Fibroblast of lung (primary cell): ENCODE data around the gene CDH24.

Experiments
- EZH2 ChIP-seq: IDR thresholded peaks from 2 replicates; pipeline ENCODE4 v1.5.1; 2012; ENCODE audit warnings: low read length, control low read depth, mild to moderate bottlenecking; ENCODE audit errors: missing control alignments
- TF ChIP-seq, protein P1 (sequence below), 2 donors: IDR thresholded peaks in 1 of 2; conservative IDR thresholded peaks in 1 of 2; 1 replicate in 1 of 2; 2 replicates in 1 of 2; pipeline ENCODE4 v1.5.1; 2011 to 2012; ENCODE audit warnings: low read length in 2 of 2, control low read depth in 1 of 2, inconsistent platforms in 1 of 2, low read depth in 1 of 2, mild to moderate bottlenecking in 1 of 2

DNA sequence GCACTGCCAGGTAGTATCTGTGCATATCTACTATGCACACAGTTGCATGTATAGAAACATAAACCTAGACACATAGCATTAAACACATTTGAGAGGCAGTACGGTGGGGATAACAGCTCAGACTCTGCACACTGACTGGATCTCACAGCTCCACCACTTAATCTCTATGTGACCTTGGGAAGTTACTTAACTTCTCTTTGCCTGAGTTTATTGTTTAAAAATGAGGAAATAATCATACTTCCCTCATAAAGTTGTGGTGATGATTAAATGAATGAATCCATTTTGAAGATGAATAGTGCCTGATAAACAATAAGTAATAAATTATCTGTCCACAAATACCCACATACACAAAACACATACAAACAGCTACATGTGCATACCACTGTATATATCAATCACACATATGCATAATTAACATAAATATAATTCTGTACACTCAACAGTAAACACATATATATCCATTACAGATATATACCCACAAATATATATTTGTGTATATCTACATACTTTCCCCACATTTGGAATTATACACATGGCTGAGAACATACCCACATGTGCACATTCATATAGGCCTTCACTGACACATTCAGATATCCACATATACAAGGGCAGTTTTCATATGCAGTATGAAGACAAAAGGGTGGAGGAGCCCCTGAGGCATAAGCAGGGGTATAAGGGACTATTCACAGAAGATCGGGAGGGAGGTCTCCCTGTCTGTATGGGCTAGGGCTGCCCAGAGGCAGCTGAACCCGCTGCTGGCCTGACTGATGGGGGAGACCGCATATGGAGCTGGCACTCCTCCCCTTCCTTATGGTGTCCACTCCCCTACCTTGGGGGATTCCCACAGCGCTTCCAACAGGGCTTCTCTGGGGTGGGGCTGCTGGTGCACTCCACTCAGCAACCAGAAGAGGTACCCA, 5.9 kb downstream of the CDH24 start:
- TF ChIP-seq, protein P1, sequence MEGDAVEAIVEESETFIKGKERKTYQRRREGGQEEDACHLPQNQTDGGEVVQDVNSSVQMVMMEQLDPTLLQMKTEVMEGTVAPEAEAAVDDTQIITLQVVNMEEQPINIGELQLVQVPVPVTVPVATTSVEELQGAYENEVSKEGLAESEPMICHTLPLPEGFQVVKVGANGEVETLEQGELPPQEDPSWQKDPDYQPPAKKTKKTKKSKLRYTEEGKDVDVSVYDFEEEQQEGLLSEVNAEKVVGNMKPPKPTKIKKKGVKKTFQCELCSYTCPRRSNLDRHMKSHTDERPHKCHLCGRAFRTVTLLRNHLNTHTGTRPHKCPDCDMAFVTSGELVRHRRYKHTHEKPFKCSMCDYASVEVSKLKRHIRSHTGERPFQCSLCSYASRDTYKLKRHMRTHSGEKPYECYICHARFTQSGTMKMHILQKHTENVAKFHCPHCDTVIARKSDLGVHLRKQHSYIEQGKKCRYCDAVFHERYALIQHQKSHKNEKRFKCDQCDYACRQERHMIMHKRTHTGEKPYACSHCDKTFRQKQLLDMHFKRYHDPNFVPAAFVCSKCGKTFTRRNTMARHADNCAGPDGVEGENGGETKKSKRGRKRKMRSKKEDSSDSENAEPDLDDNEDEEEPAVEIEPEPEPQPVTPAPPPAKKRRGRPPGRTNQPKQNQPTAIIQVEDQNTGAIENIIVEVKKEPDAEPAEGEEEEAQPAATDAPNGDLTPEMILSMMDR (conservative IDR thresholded peaks at IDR 0.05 in 1 of 2, IDR thresholded peaks at IDR 0.05 in 1 of 2; ENCODE audit: low read depth in 1 of 2, low read length in 2 of 2), result no peak
- no peak for TF ChIP-seq EZH2
